Stimulated activated CD4-positive, alpha-beta T cell treated with anti-CD3 and anti-CD28 coated beads, Interleukin-15, amount 100 ng/mL, for 48 hours (primary cell): ENCODE results near the gene VILL.
"Not testable (repeated sequence)": the region's sequence is repeated elsewhere in the genome, so short reads cannot be mapped to it uniquely, and the experiment has no call there.

Source experiments
- DNase-seq, 2 donors: peaks; one replicate each; pipeline ENCODE4 v3.0.0-alpha.2; 2020; ENCODE audit warnings: low read depth in 2 of 2

VILL gene

DNA sequence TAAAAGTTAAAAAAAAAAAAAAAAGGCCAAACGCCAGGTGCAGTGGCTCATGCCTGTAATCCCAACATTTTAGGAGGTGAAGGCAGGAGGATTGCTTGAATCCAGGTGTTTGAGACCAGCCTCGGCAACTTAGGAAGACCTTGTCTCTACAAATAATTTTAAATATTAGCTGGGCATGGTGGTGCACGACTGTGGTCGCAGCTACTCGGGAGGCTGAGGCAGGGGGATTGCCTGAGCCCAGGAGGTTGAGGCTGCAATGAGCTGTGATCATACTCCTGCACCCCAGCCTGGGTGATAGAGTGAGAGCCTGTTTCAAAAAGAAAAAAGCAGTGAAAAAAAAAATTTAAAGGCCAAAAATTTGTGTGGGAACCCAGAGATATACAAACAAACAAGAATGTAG, 45.7 kb downstream of the VILL start:
- no peak for DNase-seq

- DNase-seq: no peak
Observed at GRCh38 chr3:38036906-38037305, 46.3 kb downstream of the VILL start.

DNA sequence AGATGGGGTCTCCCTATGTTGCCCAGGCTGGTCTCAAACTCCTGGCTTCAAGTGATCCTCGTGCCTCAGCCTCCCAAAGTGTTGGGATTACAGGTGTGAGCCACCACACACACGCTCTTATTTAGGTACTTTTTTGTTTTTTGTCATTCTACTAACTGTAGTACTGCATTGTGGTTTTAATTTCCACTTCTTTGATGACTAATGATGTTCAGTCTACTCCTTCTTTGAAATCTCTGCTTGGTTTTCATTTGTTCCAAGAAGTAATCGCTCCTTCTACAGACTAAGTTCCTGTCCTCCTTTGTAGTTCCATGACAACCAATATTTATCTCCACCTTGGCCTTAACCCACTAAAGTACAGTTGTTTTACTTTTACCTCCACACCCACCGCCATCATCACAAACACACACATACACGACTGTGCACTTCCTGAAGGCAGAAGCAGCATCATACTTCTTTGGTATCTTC, 47.9 kb downstream of the VILL start:
- DNase-seq: no peak

DNA sequence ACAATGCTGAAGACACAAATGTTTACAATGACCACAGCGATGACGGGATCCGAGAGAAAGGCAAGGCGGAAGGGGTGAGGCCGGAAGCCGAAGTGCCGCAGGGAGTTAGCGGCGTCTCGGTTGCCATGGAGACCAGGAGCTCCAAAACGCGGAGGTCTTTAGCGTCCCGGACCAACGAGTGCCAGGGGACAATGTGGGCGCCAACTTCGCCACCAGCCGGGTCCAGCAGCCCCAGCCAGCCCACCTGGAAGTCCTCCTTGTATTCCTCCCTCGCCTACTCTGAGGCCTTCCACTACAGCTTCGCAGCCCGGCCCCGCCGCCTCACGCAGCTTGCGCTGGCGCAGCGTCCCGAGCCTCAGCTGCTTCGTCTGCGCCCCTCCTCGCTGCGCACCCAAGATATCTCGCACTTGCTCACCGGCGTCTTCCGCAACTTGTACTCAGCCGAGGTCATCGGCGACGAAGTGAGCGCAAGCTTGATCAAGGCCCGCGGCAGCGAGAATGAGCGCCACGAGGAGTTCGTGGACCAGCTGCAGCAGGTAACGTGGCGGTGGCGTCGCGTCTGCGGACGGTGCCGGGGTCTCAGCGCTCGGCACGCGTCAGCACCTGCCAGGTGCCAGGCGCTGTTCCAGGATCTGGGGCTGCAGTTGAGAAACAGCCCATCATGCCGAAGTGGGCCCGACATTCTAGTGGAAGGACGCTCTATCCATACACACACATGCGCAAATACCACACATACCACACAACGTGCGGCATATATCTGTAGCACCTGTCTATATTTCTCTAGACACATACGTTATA, 48.7 kb downstream of the VILL start, which contains the start of gene DLEC1:
Gene DLEC1, plus strand, starts transcription at position 108 of the 798 bp plus-strand sequence. Its CDS starts 18 bp downstream, at position 126.
- peak; percentile 71 to 77 for DNase-seq

DNA sequence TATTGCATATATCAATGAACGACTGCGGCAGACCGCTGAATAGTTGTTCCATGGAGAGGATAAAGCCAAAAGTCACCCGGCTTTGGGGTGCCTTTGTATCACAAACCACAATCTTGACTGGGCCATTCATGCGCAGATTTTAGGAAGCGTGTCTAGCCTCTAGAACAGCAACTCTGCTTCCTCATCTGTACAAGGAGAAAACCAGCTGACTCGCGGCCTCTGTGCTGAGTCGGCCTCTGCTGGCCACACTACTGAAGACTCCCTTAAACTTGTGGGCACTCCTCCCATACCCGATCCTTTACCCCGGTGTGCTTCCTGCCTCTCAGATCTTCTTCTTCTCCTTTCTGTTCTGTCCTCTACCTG, 49.3 kb downstream of the VILL start:
- DNase-seq: no peak

GRCh38 chr3:38040401-38040800, 49.8 kb downstream of the VILL start:
- no peak for DNase-seq

- DNase-seq: no peak
Observed at GRCh38 chr3:38043486-38043885, 52.9 kb downstream of the VILL start.

- DNase-seq: no peak
Observed at GRCh38 chr3:38046027-38046426, 55.4 kb downstream of the VILL start.

DNA sequence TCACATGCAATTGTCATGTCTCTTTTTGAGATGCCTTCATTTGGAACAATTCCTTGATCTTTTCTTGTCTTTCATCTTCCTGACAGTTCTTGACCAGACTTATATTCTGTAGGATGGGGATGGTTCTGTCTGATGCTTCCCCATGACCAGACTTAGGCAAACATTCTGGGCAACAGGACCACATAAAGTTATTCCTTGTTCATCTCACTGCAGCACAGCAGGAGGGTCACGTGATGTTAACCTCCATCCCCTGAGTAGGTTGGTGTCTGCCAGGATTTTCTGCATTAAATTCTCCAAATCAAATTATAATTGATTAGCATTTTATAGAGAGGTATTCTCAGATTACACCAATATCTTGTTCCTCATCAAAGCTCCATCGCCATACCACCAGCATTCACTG, 56.2 kb downstream of the VILL start:
- DNase-seq: no peak

GRCh38 chr3:38047896-38048295, 57.3 kb downstream of the VILL start:
- DNase-seq: no peak

- no peak for DNase-seq
Observed at GRCh38 chr3:38049358-38050126, 59.0 kb downstream of the VILL start.

DNA sequence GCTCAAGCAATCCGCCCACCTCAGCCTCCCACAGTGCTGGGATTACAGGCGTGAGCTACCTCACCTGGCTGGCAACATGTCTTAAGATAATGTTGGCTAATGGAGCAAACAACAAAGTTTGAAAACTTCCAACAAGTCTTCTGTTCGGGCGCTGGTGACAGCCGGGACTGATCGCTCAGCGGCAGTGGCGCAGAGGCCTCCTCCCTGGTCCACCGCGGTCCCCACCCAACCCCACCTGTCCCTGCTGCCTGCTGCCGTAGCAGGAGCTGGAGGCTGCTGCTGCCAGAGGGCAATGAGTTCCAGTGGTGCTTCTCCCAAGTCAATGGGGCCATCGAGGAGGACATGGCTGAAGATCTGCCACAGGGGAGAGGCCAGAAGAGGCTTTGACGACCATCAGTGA, 60.5 kb downstream of the VILL start:
- no peak for DNase-seq

GRCh38 chr3:38053286-38053685, 62.7 kb downstream of the VILL start:
- DNase-seq: not testable (repeated sequence)

DNA sequence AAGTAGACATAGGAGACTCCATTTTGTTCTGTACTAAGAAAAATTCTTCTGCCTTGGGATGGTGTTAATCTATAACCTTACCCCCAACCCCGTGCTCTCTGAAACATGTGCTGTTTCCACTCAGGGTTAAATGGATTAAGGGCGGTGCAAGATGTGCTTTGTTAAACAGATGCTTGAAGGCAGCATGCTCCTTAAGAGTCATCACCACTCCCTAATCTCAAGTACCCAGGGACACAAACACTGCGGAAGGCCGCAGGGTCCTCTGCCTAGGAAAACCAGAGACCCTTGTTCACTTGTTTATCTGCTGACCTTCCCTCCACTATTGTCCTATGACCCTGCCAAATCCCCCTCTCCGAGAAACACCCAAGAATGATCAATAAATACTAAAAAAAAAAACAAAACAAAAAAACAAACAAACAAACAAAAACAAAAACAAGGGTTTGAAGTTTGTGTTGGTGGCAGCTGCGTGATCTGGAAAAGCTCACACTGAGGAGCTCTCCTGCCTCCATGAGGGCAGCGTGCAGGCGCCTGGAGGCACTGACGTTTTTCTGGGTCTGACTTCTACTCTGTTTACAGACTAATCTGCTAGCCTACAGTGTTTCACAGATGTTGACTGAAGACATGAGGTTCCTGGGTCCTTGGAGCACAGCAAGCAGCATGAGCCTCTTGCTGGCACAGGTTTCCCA, 63.4 kb downstream of the VILL start:
- not testable (repeated sequence) for DNase-seq

DNA sequence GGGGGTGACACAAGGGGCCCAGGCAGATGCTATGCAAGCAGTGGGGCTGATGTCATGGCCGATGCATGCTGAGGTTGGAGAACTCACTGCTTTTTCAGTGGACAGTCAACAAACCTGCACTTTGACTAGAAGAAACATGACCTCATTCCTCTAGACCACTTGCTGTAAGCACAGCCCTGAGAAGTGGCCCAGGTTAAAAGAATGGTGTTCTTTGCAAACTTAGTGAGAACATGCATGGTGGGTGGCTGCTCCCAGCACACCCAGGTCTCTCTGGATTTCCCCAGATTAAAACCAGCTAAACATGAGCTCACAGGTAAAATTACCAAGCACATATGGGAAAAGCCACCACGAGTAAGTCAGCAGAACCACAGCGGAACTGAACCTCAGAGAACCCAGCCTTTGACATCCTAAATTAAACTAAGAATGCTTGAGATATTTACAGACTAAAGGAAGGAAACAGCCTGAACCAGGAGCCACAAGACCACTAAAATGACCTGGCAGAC, 64.0 kb downstream of the VILL start:
- no peak for DNase-seq
